Stomach (tissue), 9 donors: ENCODE data around the gene SP140. TPM values are rescaled to one million over a fixed set of nuclear protein-coding genes. Genes with fewer than 3 reads are reported as not detected.

Source experiments
- DNase-seq, 2 donors: peaks; one replicate each; pipeline versions ENCODE4 v3.0.0 to v3.0.0-alpha.2; 2013 to 2019
- H3K27ac ChIP-seq, 5 donors: fragments of 200-600 bp in 4 of 5; sonication (generic) in 4 of 5; one replicate each; pipeline ENCODE4 v1.5.1; 2013 to 2019; ENCODE audit warnings: mild to moderate bottlenecking in 1 of 5, moderate library complexity in 1 of 5
- H3K27me3 ChIP-seq, 3 donors: fragments of 200-600 bp; sonication (generic); one replicate each; pipeline ENCODE4 v1.5.1; 2017 to 2019; ENCODE audit warnings: mixed run types in 1 of 3
- H3K36me3 ChIP-seq, 4 donors: fragments of 200-600 bp; sonication (generic); 1 replicate in 3 of 4; 2 replicates in 1 of 4; pipeline ENCODE4 v1.5.1; 2016 to 2019
- H3K4me1 ChIP-seq, 4 donors: fragments of 200-600 bp; sonication (generic); one replicate each; pipeline ENCODE4 v1.5.1; 2016 to 2019
- H3K4me3 ChIP-seq, 4 donors: fragments of 200-600 bp; sonication (generic) in 3 of 4; one replicate each; pipeline ENCODE4 v1.5.1; 2016 to 2019; ENCODE audit warnings: mild to moderate bottlenecking in 1 of 4
- H3K9me3 ChIP-seq, 4 donors: fragments of 200-600 bp; sonication (generic); one replicate each; pipeline ENCODE4 v1.5.1; 2016 to 2019
- EP300 ChIP-seq: sonication (generic); formaldehyde crosslinking; IDR thresholded peaks from one replicate; pipeline ENCODE4 v1.6.1; 2017; ENCODE audit warnings: antibody characterized with exemption
- POLR2A ChIP-seq, 4 donors: fragments of 450-650 bp; IDR thresholded peaks; one replicate each; pipeline ENCODE4 v1.6.1; 2016; ENCODE audit warnings: antibody characterized with exemption in 4 of 4, control low read depth in 2 of 4, mild to moderate bottlenecking in 1 of 4, moderate library complexity in 1 of 4
- POLR2AphosphoS5 ChIP-seq, 3 donors: sonication (generic); formaldehyde crosslinking; IDR thresholded peaks; one replicate each; pipeline ENCODE4 v1.6.1; 2016; ENCODE audit warnings: antibody characterized with exemption in 3 of 3
- WGBS, 5 donors: extraction: QIAGEN DNeasy Blood & Tissue Kit in 3 of 5; methylation state at CpG; one replicate each; pipeline versions ENCODE4 v1.1.5 to v1.1.7; 2013 to 2018; 5-methylcytosine and 5-hydroxymethylcytosine counted together
- intact Hi-C: fragments of 100-400 bp; cut with DNase I; formaldehyde crosslinking; loops from one replicate; pipeline ENCODE4 v1.15.1; 2023; ENCODE audit warnings: low total_unique reads
- polyA plus RNA-seq, 3 donors: library from polyadenylated mRNA; stranded (reverse); fragments of 200-250 nt; gene quantifications; one replicate each; pipeline ENCODE4 v1.2.3, GENCODE V29; 2013
- total RNA-seq, 5 donors: library from RNA; depleted of rRNA; stranded (reverse); fragments of >200 nt; gene quantifications; one replicate each; pipeline versions ENCODE4 v1.1.0 to v1.2.3, GENCODE V29; 2014 to 2016
- TF ChIP-seq, protein P1 (sequence below), 7 experiments: fragments of 450-650 bp in 4 of 7; fragments of 200-600 bp in 3 of 7; sonication (generic) in 3 of 7; IDR thresholded peaks; one replicate each; pipeline ENCODE4 v1.5.1; 2016 to 2019; ENCODE audit warnings: antibody characterized with exemption in 7 of 7, control low read depth in 2 of 7, mild to moderate bottlenecking in 1 of 7
- donor health status: healthy with polysubstance abuse.
- donor health status: Bipolar disorder and iron deficiency.
- donor health status: healthy.

SP140 gene
- total and polyA plus RNA-seq, 8 donors: 1.1 to 6.4 (median 2.0) TPM; not detected in 1

DNA sequence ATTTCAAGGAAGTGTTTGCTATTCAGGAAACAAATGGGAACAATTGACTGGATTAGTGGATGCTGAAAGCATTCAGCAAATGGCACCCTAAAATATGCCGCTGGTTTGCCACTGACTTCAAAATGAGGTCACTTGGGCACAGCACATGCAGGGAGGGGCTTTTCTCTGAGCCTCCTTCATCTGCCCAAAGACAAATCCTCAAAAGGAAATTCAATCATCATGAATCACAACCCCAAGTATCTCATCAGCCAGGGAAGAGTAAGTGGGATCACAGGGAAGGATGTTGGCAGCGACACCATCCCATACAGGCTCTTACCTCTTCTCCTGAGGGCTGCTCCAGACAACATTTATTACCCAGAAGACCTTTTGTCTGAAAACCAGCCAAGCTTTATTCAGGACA lies 87.1 kb downstream of the SP140 start:
- Histone ChIP-seq H3K27ac (no peak overlapping the region), H3K36me3 (no peaks in the 10 kb centered on the region), H3K9me3 (no peaks in the 10 kb centered on the region), H3K4me1 (no peaks in the 10 kb centered on the region), H3K4me3 (no peak overlapping the region), H3K27me3 (no peaks in the 10 kb centered on the region)
- no peak for DNase-seq
- intact Hi-C loops: no loop called here
- 86 to 95% (median 90%) methylated on average over 2 of the region's 2 CpGs for WGBS, 5 donors
- TF ChIP-seq POLR2AphosphoS5 (IDR thresholded peaks at IDR 0.05) (no peak), EP300 (no peak), POLR2A (IDR thresholded peaks at IDR 0.05) (no peak)
- TF ChIP-seq, protein P1, sequence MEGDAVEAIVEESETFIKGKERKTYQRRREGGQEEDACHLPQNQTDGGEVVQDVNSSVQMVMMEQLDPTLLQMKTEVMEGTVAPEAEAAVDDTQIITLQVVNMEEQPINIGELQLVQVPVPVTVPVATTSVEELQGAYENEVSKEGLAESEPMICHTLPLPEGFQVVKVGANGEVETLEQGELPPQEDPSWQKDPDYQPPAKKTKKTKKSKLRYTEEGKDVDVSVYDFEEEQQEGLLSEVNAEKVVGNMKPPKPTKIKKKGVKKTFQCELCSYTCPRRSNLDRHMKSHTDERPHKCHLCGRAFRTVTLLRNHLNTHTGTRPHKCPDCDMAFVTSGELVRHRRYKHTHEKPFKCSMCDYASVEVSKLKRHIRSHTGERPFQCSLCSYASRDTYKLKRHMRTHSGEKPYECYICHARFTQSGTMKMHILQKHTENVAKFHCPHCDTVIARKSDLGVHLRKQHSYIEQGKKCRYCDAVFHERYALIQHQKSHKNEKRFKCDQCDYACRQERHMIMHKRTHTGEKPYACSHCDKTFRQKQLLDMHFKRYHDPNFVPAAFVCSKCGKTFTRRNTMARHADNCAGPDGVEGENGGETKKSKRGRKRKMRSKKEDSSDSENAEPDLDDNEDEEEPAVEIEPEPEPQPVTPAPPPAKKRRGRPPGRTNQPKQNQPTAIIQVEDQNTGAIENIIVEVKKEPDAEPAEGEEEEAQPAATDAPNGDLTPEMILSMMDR (IDR thresholded peaks at IDR 0.05): no peak

DNA sequence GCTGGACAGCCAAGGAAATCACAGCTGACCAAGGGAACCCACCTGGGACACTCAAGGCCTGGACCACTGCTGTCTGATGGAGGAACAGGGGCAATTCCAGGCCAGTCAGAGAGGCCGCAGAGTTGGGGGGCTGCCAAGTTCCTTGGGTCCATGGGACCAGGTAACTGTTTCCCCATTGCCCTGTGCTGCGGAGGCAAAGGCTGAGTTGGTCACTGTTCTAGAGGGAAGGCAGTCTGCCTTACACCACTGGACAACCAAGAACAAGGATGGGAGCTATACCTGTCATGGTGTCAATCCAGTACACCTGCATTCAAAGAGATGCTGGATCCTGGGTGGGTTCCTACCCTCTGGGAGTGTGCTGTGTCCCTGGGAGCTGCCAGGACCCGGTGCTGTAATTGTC lies 91.8 kb downstream of the SP140 start:
- no peak for DNase-seq
- 84 to 100% (median 94%) methylated on average over 3 of the region's 3 CpGs for whole genome bisulfite sequencing, 5 donors
- Histone ChIP-seq H3K27me3 (no peaks in the 10 kb centered on the region), H3K36me3 (no peaks in the 10 kb centered on the region), H3K4me1 (peaks cover 0 to 15% (median 2%) of the 10 kb centered on the region in 4 donors), H3K9me3 (peaks cover 0 to 8% (median 4%) of the 10 kb centered on the region in 4 donors), H3K27ac (peak overlapping the region in 1 of 5 donors; percentile 46), H3K4me3 (no peak overlapping the region)
- intact Hi-C loops: no loop called here
- TF ChIP-seq POLR2AphosphoS5 (IDR thresholded peaks at IDR 0.05) (no peak), EP300 (no peak), POLR2A (IDR thresholded peaks at IDR 0.05) (no peak)
- TF ChIP-seq, protein P1 (IDR thresholded peaks at IDR 0.05): no peak

DNA sequence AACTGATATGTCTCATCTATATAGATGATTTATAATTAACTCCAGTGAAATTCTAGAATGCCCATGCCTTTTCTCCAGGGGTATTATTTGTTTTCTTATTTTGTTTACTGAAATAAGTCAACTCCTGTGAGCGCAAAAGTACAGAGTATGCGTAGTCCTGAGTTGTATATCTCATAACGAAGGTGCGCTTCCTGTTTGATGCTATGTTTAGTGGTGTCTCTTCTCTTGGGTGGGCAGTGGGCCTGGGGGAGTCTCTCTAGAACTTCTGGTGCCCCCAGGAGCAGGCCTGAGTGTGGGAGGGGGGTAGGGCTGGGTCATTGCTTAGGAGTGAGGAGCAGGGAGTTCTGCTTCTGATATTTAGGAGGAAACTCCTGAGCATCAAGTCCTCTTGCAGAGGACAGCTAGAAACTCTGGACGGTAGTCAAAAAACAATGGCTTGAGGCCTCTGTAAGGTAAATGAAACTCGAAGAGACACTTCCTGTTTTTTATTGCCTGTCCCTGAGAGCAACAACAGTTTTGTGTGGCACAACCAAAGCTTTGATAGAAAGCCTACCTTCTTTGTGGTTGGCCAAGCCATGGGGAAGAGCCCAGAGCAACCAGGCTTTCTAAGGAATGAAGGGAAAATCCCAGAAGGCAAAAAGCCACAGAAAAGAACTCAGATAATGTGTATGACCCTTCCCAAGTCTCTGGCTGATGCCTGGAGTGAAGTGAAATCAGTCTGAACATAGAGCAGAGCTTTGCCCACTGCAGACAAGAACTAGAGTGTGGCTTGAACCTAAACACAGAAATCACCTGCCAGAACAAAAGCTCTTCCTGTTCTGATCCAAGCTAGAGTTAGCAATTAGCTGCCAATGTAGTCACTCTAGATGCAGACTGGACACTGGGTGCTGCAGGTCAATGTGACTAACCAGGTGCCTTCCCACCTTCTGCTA lies 92.9 kb downstream of the SP140 start:
- Histone ChIP-seq H3K36me3 (no peaks in the 10 kb centered on the region), H3K4me1 (peaks cover 0 to 15% (median 2%) of the 10 kb centered on the region in 4 donors), H3K9me3 (peaks cover 0 to 19% (median 13%) of the 10 kb centered on the region in 4 donors), H3K27me3 (no peaks in the 10 kb centered on the region), H3K4me3 (no peak overlapping the region), H3K27ac (peak overlapping the region in 2 of 5 donors; percentile 35 to 46)
- intact Hi-C loops: no loop called here
- WGBS, 5 donors: 65 to 75% (median 70%) methylated on average over 6 of the region's 6 CpGs
- no peak for DNase-seq
- TF ChIP-seq POLR2AphosphoS5 (IDR thresholded peaks at IDR 0.05) (no peak), POLR2A (IDR thresholded peaks at IDR 0.05) (no peak), EP300 (no peak)
- TF ChIP-seq, protein P1 (IDR thresholded peaks at IDR 0.05): no peak

DNA sequence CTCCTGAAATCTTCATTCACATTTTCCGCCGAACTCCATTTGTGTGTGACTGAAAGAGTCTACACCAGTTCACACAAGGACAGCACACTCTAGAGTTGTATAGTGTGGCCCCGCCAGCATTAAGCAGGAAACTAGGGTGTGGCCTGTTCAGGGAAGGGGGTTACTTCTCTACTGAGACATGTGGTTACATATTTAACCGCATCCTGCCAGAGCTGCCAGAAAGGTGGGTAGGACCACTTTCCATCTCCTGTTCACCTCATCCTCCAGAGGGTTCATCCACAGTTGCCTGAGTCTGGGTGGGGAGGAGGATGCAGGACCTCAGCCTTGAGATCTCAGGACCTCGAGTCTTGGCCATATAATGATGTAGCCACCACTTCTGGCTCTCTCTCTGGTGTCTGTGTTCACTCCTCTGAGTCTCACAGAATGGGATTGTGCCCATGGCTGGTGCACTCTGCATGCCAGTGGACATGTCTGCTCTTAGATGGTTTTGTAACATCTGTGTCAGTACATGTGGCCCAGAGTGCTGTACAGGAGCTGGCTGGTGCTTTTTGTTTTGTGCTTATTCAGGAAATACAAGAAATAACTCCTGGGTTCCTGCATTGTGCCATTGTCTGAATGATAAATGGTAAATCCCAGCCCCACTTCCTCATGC lies 93.8 kb downstream of the SP140 start:
- TF ChIP-seq EP300: no peak
- TF ChIP-seq POLR2A (IDR thresholded peaks at IDR 0.05): no peak
- TF ChIP-seq POLR2AphosphoS5 (IDR thresholded peaks at IDR 0.05): peak in 1 of 3 donors; percentile 17
- intact Hi-C loops: no loop called here
- H3K27ac ChIP-seq: peak overlapping the region in 2 of 5 donors; percentile 35 to 46
- DNase-seq: peak in 1 of 2 donors; percentile 66
- H3K9me3 ChIP-seq: peaks cover 0 to 21% (median 14%) of the 10 kb centered on the region in 4 donors
- 66 to 76% (median 71%) methylated on average over 5 of the region's 5 CpGs for whole genome bisulfite sequencing, 5 donors
- peaks cover 0 to 15% (median 2%) of the 10 kb centered on the region in 4 donors for H3K4me1 ChIP-seq
- H3K36me3 ChIP-seq: no peaks in the 10 kb centered on the region
- H3K4me3 ChIP-seq: no peak overlapping the region
- no peaks in the 10 kb centered on the region for H3K27me3 ChIP-seq
